ENCODE measurements around the gene KLHL11.
"Not testable (repeated sequence)": the region's sequence is repeated elsewhere in the genome, so short reads cannot be mapped to it uniquely, and the experiment has no call there.

KLHL11 gene

DNA sequence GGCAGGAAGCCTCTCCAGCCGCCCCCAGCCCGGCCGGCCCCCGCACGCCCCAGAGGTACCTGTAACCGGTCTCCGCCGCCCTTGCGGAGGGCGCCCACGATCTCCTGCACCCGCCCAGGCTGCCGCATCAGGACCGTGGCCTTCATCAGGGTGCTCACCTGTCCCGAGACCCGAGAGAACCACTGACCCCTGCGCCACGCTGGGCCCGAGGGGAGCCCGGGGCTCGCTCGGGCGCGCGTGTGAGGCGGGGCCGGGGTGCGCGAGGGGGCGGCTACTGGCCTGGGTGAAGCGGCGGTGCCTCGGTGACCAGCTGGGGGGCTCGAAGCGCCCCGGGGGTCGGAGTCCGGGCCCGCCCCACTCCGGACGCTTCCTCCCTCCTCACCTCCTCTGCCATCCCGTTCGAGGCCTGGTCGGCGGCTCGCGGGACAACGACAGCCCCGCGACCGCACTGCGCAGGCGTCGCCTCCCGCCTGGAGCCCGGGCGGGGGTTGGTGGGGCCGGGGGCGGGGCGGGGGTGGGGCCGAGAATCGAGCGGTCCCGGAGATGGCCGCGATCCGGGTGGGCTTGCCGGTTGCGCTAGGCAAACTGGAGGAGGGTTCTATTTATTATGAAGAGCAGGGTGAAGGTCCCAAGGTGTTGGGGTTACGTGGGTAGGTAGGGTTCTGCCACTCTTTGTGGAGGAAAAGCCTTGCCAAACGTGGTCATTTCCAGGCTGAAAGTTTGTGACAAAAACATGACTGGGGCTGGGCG lies 29.2 kb downstream of the KLHL11 start, which contains the start of gene NT5C3B:
Gene NT5C3B (minus strand): TSS at position 433 of the 750 bp plus-strand sequence. CDS start 39 bp downstream, at position 394.
- no peak for FAIRE-seq

DNA sequence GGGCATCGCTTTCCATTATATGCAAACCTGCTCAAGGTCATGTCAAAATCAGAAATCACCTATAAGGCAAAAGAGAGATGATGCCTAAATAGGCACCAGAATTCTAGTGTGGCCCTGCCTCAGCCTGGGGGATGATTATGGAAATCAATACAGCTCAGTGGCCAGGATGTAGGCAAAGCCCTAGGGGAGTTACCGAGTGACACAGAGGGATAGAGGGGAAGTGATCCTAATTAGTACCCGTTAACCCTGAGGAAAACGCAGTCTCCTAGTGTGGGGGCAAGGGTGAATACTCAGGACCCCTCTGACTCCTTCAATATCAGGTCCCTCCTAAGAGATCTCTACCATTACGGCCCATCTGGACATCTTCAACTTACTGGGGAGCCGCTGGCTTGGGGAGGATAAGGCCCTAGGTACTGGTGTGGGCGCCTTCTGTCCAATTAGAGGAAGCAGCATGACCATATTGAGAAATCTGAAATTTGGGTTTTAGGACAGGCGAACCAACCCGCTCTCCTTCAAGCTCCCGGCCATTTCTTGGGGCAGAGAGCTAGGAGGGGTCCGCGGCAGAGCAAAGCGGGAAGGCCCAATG lies 29.9 kb downstream of the KLHL11 start:
- no peak for FAIRE-seq

DNA sequence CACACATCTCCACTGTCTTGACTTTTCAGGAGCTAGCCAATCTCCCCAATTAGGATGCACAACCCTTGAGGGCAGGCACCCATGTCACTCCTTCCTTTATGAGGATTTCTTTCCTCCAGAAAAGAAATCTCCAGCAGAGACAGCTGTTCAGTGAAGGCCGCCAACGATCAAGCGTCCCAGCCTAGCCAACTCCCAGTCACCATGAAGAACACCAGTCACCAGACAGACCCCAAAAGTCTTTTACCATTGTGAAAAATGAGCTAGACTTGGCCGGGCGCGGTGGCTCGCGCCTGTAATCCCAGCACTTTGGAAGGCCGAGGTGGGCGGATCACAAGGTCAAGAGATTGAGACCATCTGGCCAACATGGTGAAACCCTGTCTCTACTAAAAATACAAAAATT lies 35.3 kb downstream of the KLHL11 start:
- not testable (repeated sequence) for FAIRE-seq

DNA sequence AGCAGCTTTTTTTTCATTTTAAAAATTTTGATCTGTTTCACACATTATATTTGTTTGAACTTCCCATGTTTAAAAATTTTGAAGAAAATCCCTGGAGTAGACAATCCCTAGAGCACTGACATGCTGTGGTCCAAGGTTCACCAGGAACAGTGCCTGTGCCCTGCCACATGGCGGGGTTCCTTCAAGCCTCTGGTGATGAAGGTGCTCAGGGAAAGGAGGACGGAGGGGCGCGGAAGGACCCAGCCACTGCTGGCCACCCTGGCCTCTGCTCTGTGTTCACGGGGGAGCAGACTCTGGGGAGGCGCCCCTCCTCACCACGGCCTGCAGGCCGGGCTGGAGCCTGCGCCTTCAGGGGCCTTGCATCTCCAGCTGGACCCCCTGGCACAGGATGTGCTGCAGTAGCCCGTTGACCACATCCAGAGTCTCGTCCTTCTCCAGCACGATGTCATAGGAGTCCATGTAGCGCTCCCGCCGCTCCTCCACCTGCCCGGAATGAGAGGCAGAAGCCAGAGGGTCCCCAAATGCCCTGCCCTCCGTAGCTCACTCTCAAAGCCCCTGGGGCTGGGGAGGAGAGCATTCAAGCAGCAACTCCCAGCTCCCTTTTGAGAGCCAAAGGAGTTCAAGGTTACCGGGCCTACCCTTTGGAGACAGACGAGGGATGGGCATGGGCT lies 39.9 kb downstream of the KLHL11 start:
- FAIRE-seq: no peak

DNA sequence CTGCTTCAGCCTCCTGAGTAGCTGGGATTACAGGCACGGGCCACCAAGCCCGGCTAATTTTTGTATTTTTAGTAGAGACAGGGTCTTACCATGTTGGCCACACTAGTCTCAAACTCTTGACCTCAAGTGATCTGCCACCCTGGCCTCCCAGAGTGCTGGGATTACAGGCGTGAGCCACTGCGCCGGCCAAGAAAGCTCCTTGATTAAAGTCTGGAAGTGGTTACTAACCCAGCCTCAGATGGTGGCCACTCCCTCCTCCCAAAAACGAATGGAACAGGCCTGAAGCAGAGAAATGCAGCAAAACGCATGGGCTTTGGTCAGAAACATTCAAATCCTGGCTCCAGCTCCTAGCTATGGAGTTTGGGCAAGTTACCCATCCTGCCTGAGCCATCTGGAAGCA lies 41.1 kb downstream of the KLHL11 start:
- no peak for FAIRE-seq

DNA sequence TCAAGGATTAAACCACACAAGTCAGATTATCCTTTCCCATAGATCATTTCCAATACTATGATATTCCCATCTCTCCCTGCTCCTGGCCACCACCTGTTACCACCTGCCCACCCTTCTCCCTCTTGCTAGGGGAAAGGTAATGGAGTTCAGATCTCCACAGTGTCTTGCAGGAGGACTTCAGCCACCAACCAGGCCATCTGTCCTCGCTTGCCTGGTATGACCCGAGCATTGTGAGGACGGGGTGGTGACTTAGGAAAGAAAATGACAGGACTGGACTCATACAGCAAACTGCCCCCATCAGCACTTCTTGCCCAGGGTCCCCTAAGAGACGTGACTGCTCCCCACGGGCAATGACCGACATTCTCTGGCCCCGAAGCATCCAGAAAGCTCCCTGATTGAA lies 41.6 kb downstream of the KLHL11 start:
- FAIRE-seq: no peak

DNA sequence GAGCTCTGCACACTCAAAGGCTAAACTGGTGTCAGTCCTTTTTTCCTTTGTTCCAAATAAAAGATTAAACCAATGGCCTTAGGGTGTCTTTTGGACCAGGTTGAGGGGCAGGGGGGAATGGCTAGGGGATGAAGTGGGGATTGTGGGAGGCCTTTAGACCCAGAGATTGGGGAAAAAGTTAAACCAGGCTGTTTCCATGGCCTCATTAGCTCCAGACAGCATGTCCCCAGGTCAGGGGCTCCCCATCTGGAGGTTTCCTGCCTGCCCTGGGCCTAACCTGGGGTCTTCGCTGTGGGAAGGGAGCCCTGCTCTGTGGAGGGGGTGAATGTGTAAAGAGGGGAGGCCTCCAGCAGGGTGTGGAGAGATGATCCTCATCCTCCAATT lies 42.1 kb downstream of the KLHL11 start:
- FAIRE-seq: no peak

DNA sequence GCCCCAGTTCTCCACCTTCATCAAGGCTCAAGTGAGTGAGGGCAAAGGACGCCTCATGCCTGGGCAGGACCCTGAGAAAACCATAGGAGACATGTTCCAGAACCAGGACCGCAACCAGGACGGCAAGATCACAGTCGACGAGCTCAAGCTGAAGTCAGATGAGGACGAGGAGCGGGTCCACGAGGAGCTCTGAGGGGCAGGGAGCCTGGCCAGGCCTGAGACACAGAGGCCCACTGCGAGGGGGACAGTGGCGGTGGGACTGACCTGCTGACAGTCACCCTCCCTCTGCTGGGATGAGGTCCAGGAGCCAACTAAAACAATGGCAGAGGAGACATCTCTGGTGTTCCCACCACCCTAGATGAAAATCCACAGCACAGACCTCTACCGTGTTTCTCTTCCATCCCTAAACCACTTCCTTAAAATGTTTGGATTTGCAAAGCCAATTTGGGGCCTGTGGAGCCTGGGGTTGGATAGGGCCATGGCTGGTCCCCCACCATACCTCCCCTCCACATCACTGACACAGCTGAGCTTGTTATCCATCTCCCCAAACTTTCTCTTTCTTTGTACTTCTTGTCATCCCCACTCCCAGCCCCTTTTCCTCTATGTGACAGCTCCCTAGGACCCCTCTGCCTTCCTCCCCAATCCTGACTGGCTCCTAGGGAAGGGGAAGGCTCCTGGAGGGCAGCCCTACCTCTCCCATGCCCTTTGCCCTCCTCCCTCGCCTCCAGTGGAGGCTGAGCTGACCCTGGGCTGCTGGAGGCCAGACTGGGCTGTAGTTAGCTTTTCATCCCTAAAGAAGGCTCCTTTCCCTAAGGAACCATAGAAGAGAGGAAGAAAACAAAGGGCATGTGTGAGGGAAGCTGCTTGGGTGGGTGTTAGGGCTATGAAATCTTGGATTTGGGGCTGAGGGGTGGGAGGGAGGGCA lies 42.7 kb downstream of the KLHL11 start:
- FAIRE-seq: no peak

DNA sequence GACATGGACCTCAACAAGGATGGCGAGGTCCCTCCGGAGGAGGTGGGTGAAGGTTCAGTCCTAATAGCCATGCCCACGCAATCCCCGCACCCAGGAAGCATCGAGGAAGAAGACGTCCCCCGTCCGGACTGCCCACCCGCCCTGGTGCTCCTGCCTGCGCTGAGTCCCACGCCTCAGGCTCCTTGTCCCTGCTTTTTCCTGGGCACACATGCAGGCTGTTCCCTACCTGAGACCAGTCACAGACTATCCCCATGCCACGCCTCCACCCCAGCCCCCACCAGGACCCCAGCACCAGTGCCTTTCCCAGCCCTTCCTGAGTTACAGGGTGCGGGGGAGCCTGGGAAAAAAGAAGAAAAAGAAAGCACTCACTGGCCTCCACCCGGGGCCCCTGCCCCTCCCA lies 43.4 kb downstream of the KLHL11 start:
- FAIRE-seq: no peak

DNA sequence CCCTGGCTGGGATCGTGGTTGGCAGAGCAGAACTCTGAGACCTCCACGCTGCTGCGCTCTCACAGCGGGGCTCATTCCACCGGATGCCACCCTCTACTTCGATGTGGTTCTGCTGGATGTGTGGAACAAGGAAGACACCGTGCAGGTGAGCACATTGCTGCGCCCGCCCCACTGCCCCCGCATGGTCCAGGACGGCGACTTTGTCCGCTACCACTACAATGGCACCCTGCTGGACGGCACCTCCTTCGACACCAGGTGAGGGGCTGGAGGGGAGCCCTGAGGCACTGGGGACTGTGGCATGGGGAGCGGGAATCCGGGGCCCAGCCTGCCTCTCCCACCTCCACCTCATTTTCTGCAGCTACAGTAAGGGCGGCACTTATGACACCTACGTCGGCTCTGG lies 47.2 kb downstream of the KLHL11 start:
- no peak for FAIRE-seq

DNA sequence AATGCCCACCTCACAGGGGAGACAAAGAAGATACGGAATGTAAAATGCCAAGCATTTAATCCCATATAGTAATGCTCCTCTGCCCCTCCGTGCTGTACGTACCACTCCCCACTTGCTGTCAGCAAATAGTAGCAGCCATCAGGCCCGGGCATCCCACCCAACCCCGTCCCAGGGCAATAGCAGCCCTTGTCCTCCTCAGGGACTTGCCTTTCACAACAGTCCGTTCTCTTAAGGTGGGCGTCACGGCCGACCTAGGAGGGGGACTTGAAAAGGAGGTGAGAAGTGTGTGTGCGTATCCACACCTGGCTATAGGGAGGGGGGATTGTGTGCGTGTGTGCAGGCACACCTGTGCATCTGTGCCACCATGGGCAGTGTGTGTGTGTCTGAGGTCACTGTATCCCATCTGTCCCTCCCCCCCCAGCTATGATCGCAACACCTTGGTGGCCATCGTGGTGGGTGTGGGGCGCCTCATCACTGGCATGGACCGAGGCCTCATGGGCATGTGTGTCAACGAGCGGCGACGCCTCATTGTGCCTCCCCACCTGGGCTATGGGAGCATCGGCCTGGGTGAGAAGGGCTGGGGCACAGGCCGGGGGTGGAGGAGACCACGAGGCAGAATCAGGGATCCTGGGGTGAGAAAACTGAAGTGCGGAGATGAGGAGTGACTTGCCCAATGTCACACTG lies 48.4 kb downstream of the KLHL11 start:
- FAIRE-seq: no peak

DNA sequence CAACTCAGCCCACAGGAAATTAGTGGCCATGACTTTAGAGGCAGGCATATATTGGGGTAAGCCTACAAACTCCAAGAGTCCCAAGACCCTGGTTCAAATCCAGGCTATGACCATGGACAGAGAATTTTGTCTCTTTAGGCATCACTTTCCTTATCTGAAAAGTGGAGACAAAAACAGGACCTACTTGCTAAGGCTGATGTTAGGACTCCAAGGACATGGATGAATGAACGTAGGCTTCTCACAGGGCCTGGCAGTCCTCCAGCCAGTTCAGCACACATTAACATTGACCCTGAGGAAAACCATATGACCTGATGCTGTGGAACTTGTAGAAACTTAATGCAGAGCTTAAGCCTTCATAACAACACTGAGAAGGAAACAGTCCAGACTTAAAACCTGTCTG lies 51.0 kb downstream of the KLHL11 start:
- no peak for FAIRE-seq

DNA sequence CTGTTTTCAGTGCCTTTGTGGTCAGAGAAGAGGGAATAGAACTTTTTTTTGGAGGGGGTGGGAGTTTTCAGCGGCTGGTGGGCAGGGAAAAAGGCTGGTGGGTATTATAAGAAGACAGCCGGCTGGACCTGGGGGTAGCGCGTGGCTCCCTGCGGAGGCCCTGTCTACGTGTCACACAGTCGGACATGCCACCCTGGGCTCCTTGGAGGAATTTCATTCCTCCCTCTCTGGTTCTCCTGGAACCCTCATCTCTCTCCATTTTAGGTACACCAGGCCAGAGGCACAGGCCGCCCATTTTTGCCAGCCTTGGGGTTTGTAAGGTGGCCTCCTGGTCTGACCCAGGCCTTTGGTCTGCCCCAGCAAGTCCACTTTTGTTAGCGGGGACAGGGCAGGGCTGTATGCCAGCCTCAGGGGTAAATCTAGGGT lies 51.5 kb downstream of the KLHL11 start:
- FAIRE-seq: no peak

DNA sequence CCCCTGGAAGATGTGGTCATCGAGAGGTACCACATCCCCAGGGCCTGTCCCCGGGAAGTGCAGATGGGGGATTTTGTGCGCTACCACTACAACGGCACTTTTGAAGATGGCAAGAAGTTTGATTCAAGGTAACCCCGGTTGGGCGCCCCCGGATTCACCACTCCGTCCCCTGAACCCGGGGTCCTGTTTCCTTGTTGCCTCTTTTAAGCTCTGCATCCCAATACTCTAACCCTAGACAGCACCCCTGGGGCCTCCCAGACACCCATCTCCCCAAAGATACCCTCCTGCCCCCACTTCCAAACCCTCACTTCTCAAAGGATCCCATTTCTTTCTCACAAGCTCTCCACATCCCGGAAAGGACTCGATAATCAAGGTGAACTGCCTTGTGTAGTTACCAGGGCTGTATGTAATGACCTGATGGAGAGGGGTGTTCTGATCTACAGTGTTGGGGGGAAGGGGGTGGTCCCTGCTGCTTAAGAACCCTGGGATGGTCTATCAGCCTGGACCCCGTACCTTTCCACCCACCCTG lies 52.0 kb downstream of the KLHL11 start:
- no peak for FAIRE-seq

DNA sequence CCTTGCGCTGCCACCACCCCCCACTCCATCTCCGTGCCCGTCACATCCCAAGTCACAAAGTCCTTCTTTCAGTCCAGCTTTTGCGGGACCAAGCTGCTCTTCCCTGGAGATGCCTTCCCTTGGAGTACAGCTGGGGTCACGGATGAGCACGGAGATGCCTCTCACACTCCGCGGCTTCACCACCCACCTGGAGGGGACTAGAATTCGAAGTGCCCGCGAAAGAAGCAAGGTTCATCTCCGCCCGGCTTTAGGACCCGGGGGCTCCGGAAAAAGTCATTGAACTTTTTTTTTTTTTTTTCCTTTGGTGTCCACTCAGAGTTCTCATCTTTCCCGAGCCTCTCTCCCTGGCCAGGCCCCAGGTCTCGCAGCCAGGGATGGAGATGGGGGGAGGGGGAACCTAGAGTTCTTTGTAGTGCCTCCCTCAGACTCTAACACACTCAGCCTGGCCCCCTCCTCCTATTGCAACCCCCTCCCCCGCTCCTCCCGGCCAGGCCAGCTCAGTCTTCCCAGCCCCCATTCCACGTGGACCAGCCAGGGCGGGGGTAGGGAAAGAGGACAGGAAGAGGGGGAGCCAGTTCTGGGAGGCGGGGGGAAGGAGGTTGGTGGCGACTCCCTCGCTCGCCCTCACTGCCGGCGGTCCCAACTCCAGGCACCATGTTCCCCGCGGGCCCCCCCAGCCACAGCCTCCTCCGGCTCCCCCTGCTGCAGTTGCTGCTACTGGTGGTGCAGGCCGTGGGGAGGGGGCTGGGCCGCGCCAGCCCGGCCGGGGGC lies 52.7 kb downstream of the KLHL11 start, which contains the start of gene FKBP10:
Gene FKBP10 (plus strand): TSS at position 624 of the 771 bp plus-strand sequence. CDS start 31 bp downstream, at position 655.
- no peak for FAIRE-seq

DNA sequence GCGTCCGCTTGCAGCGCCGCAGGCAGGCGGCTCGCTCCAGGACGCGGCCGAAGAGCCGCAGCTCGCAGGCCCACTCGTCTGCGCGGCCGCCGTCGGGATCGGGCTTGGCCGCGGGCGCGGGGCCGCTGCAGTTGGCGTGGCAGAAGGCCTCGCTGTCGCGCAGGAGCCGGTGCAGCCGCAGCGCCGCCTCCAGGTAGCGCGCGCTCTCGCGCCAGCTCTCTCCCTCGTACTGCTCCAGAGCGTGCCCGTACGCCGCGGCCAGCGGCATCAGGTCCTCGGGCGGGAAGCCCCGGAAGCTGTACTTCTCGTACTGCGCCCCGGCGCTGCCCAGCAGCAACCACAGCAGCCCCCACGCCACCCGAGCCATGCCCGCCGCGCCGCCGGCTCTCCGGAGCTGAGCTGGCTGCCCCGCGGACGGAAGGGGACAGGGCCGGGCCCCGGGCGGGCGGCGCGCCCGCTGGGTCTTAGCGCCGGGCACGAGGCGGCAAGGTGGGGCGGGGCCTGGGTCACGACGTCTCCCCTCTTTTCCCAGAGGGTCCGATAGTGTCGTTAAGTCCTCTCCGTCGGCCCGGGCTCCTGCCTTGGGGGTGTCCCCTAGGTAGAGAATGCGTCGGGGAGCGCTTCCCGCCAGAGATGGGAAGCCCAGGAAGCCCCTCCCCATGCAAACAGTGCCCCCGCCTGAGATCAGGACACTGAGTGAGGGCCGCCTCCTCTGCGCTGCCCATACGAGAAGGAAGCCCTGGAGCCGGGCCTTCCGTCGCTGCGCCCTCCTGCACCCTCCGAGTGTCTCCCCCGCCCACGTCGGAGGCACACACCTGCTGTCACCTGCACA lies 53.5 kb downstream of the KLHL11 start, which contains the start of gene P3H4:
Gene P3H4 (minus strand): TSS at position 401 of the 832 bp plus-strand sequence. CDS start 34 bp downstream, at position 367.
- no peak for FAIRE-seq

DNA sequence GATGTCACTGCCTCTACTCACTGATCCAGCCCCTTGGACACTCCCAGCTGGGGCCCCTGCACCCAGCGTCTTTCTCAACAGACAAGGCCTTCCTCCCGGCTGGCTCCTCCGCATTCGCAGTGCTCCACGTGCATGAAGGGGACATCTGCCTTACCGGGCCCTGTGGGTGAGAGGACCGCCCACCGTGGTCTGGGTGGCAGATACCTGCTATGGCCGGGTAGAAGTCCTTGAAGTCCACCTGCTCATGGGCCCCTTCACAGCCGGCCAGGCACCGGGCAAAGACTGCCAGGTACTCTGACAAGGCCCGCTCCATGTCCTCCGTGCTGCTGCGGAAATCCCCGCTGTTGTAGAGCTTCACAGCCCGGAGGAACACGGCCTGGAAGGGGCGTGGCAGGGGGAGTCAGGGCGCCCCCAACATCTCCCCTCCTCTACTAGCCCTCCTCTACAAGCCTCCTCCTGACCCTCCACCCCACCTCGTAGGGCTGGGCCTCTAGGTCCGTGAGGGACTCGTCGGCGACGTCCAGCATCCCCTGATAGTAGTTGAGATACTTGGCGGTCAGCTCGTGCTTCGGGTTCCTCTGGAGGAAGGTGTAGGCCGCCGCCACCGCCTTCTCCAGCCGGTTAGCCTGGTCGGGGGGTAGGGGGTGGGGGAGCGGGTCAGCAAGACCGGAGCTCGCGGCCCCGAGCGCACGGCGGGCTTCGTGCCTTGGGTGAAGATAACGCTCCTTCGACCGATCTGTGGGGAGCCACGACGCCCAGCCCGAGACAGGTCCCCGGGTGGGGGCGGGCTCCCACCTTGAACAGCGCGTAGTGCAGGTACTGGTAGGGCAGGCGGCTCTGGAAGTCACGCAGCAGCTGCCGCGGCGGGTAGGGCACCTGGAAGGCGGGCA lies 54.3 kb downstream of the KLHL11 start:
- no peak for FAIRE-seq

DNA sequence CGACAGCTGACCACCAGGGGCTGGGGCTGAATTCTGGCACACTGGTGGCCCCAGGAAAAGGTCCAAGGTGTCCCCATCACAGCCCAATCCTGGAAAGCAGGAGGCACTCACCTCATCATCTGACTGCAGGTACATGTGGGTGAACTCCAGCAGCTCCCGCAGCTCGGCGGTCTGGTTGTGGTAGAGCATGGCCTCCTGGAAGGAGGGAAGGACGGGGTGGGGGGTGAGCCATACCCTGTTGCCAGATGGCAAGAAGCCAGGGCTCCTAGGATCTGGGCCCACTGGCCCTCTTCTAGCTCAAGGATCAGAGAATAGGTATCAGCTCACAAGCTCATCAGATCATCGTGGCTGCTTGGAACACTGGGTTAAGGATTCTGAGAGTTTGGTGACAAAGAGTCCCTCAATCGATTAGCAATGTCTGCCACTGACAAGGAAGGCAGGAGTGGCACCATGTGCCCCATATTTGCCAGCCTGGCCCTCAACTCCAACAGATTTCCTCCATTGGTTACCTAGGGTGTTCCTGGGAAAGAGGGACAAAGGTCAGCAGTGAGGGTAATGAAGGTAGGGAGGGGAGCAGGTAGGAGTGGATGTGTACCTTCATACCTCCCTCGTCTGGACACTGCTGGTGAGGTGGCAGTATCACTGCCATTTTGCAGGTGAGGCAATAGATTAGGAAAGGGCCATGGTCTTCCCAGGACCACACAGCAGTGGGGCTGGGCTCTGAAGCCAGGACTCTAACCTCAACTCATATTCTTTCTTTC lies 58.4 kb downstream of the KLHL11 start:
- FAIRE-seq: no peak

All from colon (tissue), 2 donors.